Hematopoietic multipotent progenitor cell treated with erythropoietin and hydrocortisone succinate and interleukin-3 and kit ligand, for 6 days (in vitro differentiated cells): Measurements from ENCODE around the gene C9orf43.
"Not testable (repeated sequence)": the region's sequence is repeated elsewhere in the genome, so short reads cannot be mapped to it uniquely, and the experiment has no call there.

Experiments used
- DNase-seq: peaks from one replicate; pipeline ENCODE4 v3.0.0-alpha.2; 2015

Gene C9orf43

DNA sequence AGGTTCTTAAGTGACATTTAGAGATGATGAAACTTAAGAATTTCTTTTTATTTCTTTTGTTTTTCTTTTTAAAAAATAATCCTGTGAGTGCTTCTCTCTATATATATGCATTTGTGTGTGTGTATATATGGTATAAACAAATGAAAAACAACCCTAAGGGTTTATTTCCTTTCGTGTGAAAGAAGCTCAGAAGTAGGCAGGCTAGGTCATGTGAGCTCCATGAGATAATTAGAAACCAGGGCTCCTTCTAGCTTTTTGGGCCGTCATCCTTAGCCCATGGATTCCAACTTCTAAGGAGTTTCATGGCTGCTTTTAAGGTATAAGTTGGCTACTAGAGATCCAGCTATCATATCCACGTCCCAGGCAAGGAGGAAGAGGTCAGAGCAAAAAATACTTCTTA, 11.2 kb downstream of the C9orf43 start:
- no peak for DNase-seq

DNA sequence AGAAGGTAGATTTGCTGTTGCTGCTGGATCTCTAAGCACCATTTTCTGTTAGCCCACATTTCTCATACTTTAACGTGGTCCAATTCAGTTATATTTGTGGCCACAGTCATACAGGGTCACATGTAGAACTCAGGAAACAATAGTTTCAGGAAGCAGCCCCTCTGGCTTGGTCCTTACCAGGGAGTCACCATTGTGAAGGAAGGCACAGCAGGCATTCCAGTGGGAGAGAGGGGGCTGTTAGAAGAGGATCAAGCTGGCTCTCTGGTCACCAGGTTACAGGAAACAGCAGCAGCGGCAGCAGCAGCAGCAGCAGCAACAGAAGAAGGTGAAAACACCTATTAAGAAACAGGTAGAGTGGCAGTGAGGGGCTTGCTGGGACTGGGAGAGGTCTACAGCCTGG, 14.5 kb downstream of the C9orf43 start:
- DNase-seq, result no peak

DNA sequence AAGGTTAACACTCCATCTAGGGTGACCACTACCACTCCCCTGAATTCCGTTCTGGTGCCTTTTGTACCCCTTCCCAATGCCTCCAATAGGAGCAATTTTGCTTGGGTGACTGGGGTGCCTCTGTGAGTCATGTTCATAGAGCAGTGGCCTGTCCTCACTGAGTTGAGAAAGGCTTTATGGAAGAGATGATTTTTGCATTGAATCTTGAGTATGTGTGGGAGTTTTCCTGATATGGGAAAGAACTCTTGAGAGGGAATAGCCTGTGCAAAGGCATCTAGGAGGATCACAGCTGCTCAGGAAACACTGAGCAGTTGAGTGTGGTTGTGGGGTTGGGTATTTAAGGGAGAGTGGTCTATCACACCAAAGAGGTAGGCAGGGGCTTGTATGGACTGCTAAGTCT, 16.2 kb downstream of the C9orf43 start:
- no peak for DNase-seq

DNA sequence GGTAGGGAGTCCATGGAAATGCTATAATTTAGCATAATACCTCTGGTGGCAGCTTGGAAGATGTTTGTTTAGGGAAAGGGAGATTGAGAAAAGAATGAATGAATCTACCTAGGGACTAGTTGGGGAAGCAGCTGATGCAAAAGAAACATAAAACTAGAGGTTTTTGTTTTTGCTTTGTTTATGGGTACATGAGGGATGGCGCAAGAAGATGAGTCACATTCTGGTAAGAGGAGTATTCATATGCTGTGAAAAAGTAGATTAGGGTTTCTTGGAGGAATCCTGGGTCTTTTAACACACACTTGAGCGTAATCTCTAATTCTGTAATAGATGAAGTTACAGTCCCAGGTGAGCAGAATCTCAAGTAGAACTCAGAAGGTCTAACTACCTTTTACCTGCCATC, 17.1 kb downstream of the C9orf43 start:
- no peak for DNase-seq

DNA sequence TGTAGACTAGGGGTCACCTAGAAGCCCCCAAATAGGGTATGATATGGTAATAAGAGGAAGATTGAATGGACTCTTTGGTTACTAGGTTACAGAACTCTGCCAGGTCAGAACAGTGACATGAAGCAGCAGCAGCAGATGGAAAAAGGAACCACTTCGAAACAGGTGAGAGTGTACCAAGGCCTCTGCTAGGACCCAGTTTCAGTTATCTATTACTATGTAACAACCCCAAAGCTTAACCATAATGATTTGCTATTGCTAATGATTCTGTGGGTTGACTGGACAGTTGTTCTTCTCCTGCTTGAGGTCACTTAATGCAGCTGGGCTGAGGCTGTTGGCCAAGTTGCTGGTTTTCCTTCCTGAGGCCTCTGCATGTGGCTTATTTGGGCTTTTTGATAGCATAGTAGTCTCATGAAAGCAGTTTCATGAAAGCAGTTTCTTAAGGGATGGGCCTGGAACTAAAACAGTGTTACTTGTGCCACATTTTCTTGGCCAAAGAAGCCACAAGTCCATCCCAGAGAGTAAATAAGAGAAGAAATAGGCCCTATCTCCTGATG, 17.6 kb downstream of the C9orf43 start:
- DNase-seq, result no peak

DNA sequence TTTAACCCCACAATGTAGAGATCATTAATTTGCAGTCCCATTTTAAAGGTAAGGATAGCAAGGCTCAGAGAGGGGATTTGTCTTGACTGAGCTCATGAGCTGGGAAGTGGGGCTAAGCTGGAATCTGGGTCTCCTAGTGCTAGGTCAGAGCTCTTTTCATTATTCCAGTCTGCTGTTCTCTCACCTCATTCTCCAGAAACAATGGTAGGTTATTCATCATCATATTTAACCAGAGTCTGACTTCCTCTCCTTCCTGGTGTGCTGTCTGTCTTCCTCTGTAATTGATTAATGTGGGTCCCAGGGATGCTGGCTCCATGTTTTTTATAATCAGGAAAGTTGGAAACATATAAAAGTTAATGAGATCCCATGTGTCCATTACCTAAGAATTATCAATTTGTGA, 20.6 kb downstream of the C9orf43 start:
- DNase-seq, result no peak

DNA sequence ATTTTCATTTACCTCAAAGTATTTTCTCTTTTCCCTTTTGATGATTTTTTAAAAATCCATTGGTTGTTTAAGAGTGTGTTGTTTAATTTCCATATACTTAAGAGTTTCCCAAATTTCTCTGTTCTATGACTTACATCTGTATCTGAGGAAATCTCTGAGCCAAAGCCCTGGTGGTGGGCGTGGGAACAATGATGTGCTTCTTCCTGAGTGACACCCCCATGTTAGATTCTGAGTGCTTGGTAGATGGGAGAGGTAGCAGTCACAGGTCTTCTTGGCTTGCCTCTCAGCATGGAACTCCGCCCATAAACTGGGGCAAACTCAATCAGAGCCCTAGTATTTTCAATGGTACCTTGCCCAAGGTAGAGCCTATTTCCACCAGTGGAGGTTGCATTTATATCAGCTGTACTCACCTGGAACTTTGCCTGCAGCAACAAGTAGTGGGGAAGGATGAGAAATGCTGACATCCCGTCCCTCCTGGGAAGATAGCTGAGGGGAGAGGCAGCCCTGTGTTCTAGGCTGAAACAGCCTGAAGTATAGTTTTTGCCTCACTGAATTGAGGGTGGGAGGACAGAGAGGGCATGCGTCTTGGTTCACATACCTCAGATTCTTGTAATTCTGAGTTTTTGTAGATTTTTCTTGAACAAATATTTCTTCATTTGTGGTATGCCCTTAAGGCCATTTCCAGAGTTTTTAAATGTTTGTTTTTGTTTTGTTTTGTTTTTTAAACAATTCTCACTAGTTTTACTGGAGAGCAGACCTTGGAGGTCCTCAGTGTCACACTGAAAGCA, 26.4 kb downstream of the C9orf43 start:
- no peak for DNase-seq

DNA sequence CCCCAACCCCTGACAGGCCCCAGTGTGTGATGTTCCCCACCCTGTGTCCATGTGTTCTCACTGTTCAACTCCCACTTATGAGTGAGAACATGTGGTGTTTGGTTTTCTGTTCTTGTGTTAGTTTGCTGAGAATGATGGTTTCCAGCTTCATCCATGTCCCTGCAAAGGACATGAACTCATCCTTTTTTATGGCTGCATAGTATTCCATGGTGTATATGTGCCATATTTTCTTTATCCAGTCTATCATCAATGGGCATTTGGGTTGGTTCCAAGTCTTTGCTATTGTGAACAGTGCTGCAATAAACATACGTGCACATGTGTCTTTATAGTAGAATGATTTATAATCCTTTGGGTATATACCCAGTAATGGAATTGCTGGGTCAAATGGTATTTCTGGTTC, 27.2 kb downstream of the C9orf43 start:
- DNase-seq, result not testable (repeated sequence)

DNA sequence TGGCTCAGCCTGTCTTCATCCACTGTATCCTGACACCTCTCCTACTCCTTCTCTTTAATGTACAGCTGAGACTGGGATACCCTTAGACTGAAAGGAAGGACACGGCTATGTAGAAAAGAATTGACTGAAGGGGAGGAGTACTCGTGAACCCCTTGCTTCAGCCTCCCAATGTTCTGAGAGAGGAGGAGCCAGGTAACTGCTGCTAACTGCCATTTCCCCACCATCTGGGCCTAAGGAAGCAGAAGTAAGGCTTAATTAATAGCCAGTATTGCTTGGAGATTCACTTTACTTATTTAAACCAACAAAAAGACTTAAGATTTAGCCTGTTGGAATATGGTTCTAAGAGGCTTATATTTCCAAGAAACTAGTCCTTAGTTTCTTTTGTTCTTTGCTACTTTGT, 34.2 kb downstream of the C9orf43 start:
- peak; percentile 43 for DNase-seq

DNA sequence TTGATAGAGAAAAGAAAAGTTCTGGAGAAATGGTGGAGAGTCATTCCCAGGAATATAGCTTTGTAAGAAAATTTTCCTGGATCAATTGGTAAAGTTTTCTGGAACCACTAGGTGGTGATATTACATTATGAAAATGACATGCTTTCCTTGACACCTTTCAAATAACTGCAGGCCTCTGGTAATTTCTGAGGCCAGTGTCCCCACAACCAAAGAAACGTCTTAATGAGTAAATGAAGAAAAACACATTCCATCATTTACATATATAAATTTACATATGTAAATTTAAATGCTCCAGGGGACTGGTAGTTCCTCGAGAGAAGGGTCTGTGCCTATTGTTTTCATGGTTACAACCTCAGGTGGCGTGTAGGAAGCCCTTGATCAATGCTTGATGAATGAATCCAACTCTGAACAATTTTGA, 35.8 kb downstream of the C9orf43 start:
- DNase-seq, result peak; percentile 79

DNA sequence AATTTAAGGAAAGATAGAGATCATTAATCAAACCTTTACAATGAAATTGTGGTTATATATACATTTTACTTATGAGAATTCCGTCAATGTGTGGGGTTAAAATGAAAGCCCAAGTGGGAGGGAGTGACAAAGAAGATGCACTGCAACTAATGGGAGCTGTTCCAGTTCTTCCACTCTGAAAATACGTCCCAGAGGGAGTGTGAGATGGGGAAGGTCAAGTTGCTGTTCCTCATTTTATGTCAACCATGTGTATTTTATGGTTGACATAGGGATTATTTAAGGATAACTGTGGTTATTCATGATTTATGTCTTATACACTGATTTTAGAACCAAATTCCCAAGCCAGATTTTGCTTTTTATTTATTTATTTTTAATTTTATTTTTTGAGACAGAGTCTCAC, 38.8 kb downstream of the C9orf43 start:
- DNase-seq, result no peak

DNA sequence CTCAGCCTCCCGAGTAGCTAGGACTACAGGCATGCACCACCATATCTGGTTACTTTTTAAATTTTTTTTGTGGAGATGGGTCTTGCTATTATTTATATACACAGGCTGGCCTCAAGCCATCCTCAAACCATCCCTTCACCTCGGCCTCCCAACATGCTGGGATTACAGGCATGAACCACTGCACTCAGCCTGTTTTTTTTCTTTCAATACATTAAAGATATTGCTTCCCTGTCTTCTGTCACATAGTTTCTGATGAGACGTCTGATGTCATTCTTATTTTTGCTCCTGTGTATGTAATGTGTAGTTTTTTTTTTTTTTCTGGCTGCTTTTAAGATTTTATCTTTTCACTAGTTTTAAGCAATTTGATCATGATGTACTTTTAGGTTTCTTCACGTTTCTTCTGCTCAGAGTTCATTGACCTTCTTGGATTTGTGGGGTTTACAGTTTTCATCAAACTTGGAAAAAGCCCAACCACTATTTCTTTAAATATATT, 41.6 kb downstream of the C9orf43 start:
- no peak for DNase-seq

DNA sequence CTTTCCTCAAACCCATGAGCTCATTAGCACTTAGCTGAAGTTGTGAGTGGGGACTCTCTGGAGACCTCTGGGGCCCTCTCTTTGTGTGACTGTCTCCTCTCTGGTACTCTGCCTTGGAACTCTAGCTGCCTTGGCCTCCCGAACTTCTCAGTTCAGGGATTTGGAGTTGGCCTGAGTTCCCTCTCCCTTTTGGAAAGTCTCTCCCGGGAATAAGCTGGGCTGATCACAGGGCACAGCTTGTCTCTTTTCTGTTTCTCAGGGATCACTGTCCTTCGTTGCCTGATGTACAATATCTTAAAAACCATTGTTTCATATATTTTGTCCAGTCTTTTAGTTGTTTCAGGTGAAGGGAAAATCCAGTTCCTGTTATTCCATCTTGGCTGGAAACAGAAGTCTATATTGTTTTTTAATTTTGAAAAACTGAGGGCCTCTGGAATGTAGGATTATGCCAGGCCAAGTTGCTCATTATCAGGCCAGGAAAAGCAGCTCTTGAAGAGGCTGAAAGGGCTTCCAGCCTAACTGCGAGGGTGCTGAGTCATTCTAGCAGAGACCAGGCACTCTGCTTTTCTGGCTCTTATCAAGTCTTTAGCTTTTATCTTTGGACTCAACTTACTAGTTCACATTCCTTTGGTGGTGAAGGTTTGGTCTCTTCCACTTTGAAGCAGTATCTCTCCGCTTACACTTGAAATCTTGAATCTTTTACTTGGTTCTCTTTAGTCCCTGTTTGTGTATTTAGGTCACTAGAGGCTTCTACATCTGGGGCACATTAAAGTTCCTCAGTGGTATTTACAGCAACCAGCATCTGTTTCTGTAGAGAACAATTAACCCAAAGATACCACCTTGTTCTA, 44.6 kb downstream of the C9orf43 start:
- peak; percentile 96 for DNase-seq

DNA sequence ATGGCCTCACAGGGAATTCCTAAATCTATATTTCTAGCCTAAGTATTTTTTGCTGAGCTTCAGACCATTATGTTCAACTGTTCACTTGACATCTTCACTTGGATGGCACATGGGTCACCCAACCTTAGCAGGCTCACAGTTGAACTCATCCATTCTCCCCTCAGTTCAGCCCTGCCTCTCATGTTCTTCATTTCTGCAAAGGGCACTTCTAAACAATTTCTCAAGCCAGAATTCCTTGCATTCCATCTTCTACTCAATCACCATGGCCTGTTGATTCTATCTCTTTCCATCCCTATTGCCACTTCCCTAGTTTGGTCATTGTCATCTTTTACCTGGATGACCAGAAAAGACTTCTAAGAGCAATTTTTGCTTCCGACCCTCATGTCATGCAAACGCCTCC, 45.7 kb downstream of the C9orf43 start:
- no peak for DNase-seq

DNA sequence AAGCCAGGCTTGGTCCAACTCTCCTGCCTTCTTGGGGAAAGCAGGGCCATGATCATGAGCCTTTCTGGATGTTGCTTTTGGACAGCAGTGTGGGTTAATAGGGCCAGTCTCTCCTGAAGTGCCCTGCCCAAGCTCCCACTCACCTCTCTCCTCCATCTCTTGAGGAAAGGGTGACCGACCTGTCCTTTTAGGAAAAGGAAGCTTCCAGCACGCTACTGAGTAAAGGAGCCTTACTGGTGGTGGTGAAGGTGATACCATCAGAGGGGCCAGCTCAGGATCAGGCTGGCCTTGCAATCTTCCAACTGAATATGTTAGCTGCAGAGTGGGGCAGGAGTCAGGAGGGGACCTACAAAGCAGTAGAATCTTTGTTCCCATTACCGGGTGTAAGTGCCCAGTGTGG, 50.7 kb downstream of the C9orf43 start:
- no peak for DNase-seq

DNA sequence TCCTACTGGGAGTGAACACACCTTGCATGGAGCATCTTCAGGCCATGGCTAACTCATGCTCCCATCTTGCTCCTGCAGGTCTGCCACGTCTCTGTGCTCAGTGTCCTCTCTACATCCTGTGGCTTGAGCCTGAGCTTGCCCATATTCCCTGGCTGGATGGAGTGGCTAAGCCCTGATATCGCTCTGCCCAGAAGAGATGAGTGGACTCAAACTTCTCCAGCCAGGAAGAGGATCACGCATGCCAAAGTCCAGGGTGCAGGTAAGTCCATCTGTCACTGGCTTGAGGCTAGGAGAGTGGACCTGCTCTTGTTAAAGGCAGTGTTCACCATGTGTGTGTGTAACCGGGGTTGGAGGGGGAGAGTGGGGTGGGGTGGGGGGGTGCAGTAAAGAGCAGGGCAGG, 51.4 kb downstream of the C9orf43 start:
- DNase-seq, result no peak

DNA sequence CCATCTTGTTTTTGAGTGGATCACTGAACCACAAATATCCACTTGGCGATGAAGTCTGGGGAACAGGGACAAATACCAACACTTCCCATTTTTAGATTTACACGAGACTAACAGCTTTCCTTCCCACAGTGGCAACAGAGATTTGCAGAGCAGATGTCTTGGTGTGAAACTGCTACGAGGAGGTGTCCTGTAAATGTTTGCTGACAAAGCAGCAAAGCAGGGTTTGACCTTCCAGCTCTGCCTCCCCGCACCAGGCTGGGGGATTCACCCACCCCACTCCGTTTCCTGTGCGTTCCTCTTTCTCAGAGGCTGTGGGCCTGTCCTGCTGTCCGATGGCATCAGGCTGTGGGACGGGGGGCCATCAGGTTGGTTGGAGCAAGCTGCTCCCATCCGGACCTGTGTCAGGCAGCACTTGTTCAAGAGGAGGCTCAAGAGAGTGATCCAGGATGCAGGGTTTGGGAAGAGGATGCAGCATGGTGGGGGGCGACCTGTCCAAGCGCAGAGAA, 52.3 kb downstream of the C9orf43 start:
- no peak for DNase-seq

DNA sequence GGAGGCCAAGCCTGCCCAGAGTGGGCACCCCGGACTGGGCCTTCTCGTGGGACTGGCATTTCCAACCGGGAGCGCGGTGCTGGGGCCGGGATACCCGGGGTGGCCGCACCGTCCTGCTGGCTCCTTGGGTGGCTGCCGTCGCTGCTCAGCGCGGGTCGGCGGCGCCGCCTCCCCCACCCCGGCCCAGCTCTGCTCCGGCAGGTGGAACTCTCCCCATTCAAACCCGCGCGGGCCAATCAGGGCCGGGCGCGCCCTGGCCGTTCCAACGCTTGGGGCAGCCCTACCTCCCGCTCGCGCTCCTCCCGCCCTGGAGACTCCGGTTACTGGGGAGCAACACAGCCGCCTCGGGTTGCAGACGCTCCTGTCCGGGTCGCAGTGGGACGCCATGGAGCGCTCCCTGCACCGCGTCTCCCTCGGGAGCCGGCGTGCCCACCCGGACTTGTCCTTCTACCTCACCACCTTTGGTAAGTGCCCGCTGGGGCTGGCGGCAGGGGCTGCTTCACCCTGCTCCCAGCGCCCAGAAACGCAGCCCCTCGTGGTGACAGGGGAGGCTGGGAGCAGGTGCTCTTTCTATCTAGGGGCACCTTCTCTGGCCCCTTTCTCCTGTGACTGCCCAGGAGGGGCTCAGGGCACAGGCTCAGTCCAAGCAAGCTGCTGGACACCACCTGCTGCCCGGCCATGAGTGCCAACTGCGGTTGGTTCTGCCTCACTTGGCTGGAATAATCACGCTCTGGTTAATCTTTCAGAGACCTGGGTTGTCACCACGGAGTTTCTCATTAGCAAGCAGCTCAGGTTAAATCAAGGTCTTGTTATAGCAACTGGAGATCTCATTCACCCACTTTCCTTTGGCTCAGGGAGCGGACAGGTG, 53.1 kb downstream of the C9orf43 start, which contains the start of gene RGS3:
RGS3 (plus strand) TSS at position 310 of the 868 bp plus-strand sequence; CDS start at position 386, 76 bp downstream.
- no peak for DNase-seq

DNA sequence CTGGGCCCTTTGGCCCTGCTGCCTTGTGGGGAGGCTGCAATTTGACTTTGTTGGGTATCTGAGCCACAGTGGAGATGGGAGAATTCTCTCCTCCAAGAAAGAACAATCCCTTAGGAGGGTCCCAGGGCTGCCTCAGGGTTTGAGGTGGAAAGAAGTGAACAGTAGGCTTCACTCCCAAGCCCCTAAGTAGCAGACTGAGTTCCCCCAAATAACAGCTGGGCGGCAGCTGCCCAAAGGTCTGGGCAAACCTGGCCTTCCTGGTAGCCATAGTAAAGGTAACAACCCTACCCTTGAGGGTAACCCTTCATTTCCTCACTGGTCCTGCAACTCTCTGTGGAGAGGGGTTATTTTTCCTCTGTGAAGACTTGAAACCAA, 53.7 kb downstream of the C9orf43 start:
- no peak for DNase-seq

DNA sequence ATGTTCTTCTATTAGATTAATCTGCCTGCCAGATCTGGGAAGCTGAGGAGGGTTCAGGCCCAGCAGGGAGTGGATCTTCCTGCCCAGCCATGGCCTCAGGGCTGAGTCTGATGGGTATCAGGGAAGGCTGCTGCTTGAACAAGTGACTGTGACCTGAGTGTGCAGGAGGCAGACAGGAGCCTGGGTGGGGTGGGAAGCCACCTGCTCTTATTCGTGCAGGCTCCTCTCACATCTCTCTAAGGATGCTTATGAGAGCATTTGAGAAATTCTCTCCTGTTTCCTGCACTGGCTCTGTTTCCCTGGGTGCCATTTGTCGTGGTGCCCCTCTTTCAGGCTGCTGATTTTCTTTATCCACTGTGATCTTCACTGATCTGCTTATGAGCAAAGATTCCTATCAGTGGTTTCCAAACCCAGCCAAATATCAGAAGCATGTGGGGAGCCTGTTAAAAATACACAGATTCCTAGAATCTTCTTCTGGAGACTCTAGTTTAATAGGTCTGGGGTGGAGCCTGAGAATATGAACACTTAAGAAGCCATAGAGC, 55.1 kb downstream of the C9orf43 start:
- DNase-seq, result no peak

DNA sequence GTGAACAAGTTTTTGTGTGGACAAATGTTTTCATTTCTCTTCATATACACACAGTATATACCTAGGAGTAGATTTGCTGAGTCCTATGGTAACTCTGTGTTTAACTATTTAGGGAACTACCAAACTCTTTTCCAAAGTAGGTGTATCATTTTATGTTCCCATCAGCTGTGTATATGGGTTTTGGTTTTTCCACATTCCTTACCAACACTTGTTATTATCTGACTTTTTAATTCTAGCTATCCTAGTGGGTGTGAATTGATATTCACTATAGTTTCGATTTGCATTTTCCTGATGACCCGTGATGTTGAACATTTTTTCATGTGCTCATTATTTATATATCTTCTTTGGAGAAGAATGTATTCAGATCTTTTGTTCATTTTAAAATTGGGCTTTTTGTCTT, 56.6 kb downstream of the C9orf43 start:
- no peak for DNase-seq
